ENCODE results near the gene AKAP12.

AKAP12 gene

DNA sequence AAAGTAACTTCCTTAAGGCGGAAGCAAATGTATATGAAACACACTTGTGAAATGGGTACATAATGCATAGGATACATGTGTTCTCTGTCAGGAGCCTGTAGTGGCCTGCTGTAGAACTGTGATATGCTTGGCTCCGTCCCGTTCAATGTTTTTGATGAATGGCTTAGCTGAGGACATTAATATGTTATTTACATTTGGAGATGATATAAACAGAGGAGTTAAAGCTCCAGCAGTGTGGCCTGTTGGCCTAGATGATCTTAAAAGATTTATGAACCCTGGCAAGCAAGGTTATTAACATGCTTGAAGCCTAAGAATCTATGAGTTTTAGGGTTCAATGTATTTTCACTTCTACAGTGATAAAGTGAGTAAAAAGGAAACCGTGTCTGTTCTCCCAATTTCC lies 59.2 kb downstream of the AKAP12 start:
- TF ChIP-seq, protein P1, sequence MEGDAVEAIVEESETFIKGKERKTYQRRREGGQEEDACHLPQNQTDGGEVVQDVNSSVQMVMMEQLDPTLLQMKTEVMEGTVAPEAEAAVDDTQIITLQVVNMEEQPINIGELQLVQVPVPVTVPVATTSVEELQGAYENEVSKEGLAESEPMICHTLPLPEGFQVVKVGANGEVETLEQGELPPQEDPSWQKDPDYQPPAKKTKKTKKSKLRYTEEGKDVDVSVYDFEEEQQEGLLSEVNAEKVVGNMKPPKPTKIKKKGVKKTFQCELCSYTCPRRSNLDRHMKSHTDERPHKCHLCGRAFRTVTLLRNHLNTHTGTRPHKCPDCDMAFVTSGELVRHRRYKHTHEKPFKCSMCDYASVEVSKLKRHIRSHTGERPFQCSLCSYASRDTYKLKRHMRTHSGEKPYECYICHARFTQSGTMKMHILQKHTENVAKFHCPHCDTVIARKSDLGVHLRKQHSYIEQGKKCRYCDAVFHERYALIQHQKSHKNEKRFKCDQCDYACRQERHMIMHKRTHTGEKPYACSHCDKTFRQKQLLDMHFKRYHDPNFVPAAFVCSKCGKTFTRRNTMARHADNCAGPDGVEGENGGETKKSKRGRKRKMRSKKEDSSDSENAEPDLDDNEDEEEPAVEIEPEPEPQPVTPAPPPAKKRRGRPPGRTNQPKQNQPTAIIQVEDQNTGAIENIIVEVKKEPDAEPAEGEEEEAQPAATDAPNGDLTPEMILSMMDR (IDR thresholded peaks at IDR 0.05; ENCODE audit: control insufficient read depth, insufficient read depth, low read depth, low read length, missing control alignments) = no peak
- DNase-seq (ENCODE audit: low read depth) = no peak
- no peak overlapping the region for H3K4me3 ChIP-seq (ENCODE audit: control insufficient read depth, low read depth, low read length)

DNA sequence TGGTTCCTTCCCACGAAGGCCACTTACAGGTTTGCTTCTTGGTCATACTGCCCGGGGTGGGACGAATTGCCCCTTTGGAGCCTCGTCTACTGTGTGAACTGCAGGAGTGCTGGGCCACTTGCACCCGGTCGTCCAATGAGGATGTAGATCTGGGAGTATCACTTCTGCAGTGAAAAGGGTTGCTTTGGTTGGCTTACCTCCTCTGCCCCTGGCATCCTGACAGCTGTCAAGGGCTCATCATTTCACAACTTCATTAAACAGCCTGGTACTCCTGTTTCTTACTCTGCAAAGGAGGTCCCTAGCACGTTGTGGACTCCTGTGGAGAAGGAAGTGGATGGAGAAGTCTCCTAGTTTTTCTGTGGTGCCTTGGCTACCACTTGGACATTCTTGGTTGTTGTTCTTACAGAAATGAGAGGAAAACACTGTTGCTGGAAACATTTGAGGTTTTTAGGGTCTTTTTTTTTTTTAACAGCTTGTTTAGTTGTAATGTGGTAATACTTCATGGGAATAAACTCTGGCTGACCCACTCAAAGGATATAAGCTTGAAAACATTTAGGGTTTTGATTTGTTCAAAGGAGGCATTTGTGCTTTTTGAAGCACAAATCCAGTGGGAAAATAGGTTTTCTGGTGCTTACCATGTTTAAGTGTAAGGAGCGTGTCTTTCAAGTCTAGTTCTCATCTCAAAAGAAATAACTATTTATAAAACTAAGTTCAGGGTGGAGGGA lies 60.7 kb downstream of the AKAP12 start:
- TF ChIP-seq, protein P1 (IDR thresholded peaks at IDR 0.05; ENCODE audit: control insufficient read depth, insufficient read depth, low read depth, low read length, missing control alignments) = no peak
- no peak for DNase-seq (ENCODE audit: low read depth)

DNA sequence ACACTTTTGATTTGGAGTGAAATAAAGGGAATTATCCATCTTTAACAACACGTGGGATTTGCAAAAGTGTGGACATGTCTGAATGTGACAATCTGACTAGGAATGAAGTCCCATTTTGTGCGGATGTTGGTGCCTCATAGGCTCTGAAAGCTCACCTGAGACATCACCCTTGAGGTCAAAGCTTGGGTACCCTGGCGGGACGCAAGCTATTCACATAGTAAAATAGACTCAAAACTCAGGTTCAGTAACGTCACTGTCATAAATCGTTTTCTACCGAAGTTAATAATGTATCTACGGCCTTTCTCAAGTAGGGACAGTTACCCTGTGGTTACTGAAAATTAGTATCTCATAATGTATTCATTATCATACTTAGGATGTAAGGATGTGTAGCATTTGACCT lies 61.8 kb downstream of the AKAP12 start:
- no peak overlapping the region for H3K4me3 ChIP-seq (ENCODE audit: control insufficient read depth, low read depth, low read length)
- no peak for DNase-seq (ENCODE audit: low read depth)
- TF ChIP-seq, protein P1 (IDR thresholded peaks at IDR 0.05; ENCODE audit: control insufficient read depth, insufficient read depth, low read depth, low read length, missing control alignments) = no peak

More for the DNA sequence above, 60.7 kb downstream of the AKAP12 start:
- H3K4me3 ChIP-seq (ENCODE audit: control insufficient read depth, low read depth, low read length) = no peak overlapping the region

DNA sequence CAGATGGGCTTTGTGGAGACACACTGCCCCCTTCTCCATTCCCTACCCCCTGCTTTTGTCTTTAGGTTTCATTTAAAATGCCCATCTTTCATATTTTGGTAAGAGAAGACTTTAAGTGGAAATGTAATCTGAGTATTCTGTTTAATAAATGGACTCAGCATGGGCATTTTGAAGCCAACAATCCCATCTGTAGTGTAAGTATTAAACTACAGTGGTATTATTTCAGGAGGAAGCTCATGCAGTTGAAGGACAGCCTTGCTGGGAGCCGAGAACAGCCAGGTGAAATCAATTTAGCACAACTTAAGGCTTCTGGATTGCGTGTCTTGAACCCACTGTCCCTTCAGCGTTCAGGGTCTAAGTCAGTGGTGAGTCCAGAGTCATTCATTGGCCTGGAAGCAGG lies 63.5 kb downstream of the AKAP12 start:
- TF ChIP-seq, protein P1 (IDR thresholded peaks at IDR 0.05; ENCODE audit: control insufficient read depth, insufficient read depth, low read depth, low read length, missing control alignments) = no peak
- no peak overlapping the region for H3K4me3 ChIP-seq (ENCODE audit: control insufficient read depth, low read depth, low read length)
- no peak for DNase-seq (ENCODE audit: low read depth)

DNA sequence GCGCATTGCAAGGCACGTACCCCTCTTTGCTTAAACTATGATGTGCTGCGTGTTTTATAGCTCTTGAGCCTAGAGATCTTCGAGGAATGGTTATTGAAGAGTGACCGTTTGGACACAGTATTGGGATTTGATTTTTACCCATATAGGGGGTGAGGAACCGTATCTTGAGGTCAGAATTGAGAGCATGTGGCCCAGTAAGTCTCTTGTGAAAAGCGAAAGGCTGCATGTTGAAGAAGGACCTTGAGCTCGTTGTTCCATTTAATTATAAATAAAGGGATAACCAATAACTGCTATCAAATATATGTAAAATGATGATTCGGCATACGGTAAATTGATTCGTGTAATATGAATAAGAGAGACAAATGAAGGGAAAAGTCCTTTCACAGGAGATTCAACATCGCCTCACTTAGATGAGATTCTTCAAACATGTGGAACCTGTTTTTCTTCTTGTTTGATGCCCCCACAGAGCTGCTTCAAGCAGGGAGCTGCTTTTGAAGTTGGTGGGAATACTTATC lies 66.6 kb downstream of the AKAP12 start:
- DNase-seq (ENCODE audit: low read depth) = no peak
- no peak overlapping the region for H3K4me3 ChIP-seq (ENCODE audit: control insufficient read depth, low read depth, low read length)
- TF ChIP-seq, protein P1 (IDR thresholded peaks at IDR 0.05; ENCODE audit: control insufficient read depth, insufficient read depth, low read depth, low read length, missing control alignments) = no peak

DNA sequence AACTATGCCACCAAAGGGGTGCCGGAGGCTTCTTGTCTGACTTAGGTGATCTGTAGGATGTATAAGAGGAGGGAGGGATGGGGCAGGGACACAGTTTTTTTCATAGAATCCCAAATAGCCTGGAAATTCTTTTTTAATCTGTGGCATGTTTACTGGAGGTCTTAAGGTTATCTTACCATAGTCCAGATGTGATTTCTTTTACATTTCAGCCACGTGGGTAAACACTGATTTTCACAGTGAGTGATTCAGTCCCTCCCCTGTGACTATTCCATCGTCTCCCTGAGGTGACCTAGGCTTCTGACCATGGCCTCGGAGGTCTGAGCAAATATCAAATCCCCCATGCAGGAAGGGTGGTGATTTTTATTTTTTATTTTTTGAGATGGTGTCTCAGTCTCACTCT lies 67.7 kb downstream of the AKAP12 start:
- no peak for DNase-seq (ENCODE audit: low read depth)

More for the DNA sequence above, 67.7 kb downstream of the AKAP12 start:
- TF ChIP-seq, protein P1 (IDR thresholded peaks at IDR 0.05; ENCODE audit: control insufficient read depth, insufficient read depth, low read depth, low read length, missing control alignments) = no peak
- no peak overlapping the region for H3K4me3 ChIP-seq (ENCODE audit: control insufficient read depth, low read depth, low read length)
